HEK293 (cell line): ENCODE measurements around the gene B4GALT2.

Source experiments
- CTCF ChIA-PET: fragments of 350-600 bp; formaldehyde crosslinking; extraction: SDS; loops from one replicate; lab custom pipeline; 2021; ENCODE audit warnings: antibody characterized with exemption; lab: Yijun Ruan, JAX
- POLR2A ChIA-PET: fragments of 300-600 bp; formaldehyde crosslinking; extraction: SDS; loops from one replicate; lab custom pipeline; 2020; ENCODE audit warnings: antibody characterized with exemption, inconsistent platforms; lab: Yijun Ruan, JAX
- H3K27ac ChIP-seq: fragments of 200-500 bp; sonication (Bioruptor generic); 2 replicates; pipeline ENCODE4 v1.5.1; 2014; ENCODE audit warnings: low read depth, low read length, control low read depth, inconsistent platforms; ENCODE audit errors: extremely low read depth
- H3K36me3 ChIP-seq, 2 experiments: fragments of 200-500 bp in 1 of 2; sonication (Bioruptor generic) in 1 of 2; 1 replicate in 1 of 2; 2 replicates in 1 of 2; pipeline ENCODE4 v1.5.1; 2014 to 2017; ENCODE audit warnings: inconsistent platforms in 2 of 2, low read length in 2 of 2; ENCODE audit not compliant: control insufficient read depth in 2 of 2, insufficient read depth in 1 of 2
- H3K4me1 ChIP-seq: fragments of 200-500 bp; sonication (Bioruptor generic); 2 replicates; pipeline ENCODE4 v1.5.1; 2014; ENCODE audit warnings: mild to moderate bottlenecking, low read length, inconsistent platforms; ENCODE audit not compliant: control insufficient read depth, insufficient read depth
- H3K4me3 ChIP-seq: 2 replicates; pipeline ENCODE4 v1.5.1; 2011; ENCODE audit warnings: low read depth, mild to moderate bottlenecking, control low read depth, low read length, moderate library complexity
- H3K9me3 ChIP-seq: fragments of 200-500 bp; sonication (Bioruptor generic); 2 replicates; pipeline ENCODE4 v1.5.1; 2014; ENCODE audit warnings: low read depth, low read length, inconsistent platforms; ENCODE audit not compliant: control insufficient read depth, insufficient read depth
- KLF10 ChIP-seq: fragments of 450-650 bp; IDR thresholded peaks from 2 replicates; pipeline ENCODE4 v1.5.1; 2018; ENCODE audit warnings: missing biosample characterization, mild to moderate bottlenecking, missing genetic modification characterization
- KLF9 ChIP-seq: fragments of 450-650 bp; formaldehyde crosslinking; IDR thresholded peaks from 2 replicates; pipeline ENCODE4 v1.5.1; 2016; ENCODE audit warnings: missing biosample characterization, missing genetic modification characterization, low read depth
- PRDM4 ChIP-seq: fragments of 450-650 bp; formaldehyde crosslinking; IDR thresholded peaks from 2 replicates; pipeline ENCODE4 v1.5.1; 2017; ENCODE audit warnings: missing biosample characterization, missing genetic modification characterization
- SCRT1 ChIP-seq: fragments of 450-650 bp; formaldehyde crosslinking; IDR thresholded peaks from 2 replicates; pipeline ENCODE4 v1.5.1; 2016; ENCODE audit warnings: missing biosample characterization, missing genetic modification characterization, borderline replicate concordance
- TRIM28 ChIP-seq: IDR thresholded peaks from 2 replicates; pipeline ENCODE4 v1.6.1; 2011; ENCODE audit warnings: low read length, control low read depth, borderline replicate concordance
- ZBTB49 ChIP-seq: fragments of 450-650 bp; formaldehyde crosslinking; IDR thresholded peaks from 2 replicates; pipeline ENCODE4 v1.5.1; 2016; ENCODE audit warnings: missing biosample characterization, missing genetic modification characterization, low read depth
- ZFP41 ChIP-seq: fragments of 450-650 bp; formaldehyde crosslinking; IDR thresholded peaks from 2 replicates; pipeline ENCODE4 v1.5.1; 2016; ENCODE audit warnings: missing biosample characterization, missing genetic modification characterization, borderline replicate concordance
- ZNF146 ChIP-seq: fragments of 450-650 bp; formaldehyde crosslinking; IDR thresholded peaks from 2 replicates; pipeline ENCODE4 v1.5.1; 2016; ENCODE audit warnings: missing biosample characterization, missing genetic modification characterization
- ZNF175 ChIP-seq: fragments of 450-650 bp; formaldehyde crosslinking; IDR thresholded peaks from 2 replicates; pipeline ENCODE4 v1.5.1; 2016; ENCODE audit warnings: missing biosample characterization, missing genetic modification characterization
- ZNF2 ChIP-seq: fragments of 450-650 bp; formaldehyde crosslinking; IDR thresholded peaks from 2 replicates; pipeline ENCODE4 v1.5.1; 2016; ENCODE audit warnings: missing biosample characterization, missing genetic modification characterization
- ZNF223 ChIP-seq: fragments of 450-650 bp; formaldehyde crosslinking; IDR thresholded peaks from 2 replicates; pipeline ENCODE4 v1.5.1; 2016; ENCODE audit warnings: missing biosample characterization, missing genetic modification characterization
- ZNF239 ChIP-seq: fragments of 450-650 bp; formaldehyde crosslinking; IDR thresholded peaks from 2 replicates; pipeline ENCODE4 v1.5.1; 2016; ENCODE audit warnings: missing biosample characterization, missing genetic modification characterization
- ZNF341 ChIP-seq: fragments of 450-650 bp; formaldehyde crosslinking; IDR thresholded peaks from 2 replicates; pipeline ENCODE4; 2016; ENCODE audit warnings: low read depth, missing biosample characterization, missing genetic modification characterization
- ZNF366 ChIP-seq: fragments of 450-650 bp; formaldehyde crosslinking; conservative IDR thresholded peaks from 2 replicates; pipeline ENCODE4 v1.5.1; 2016; ENCODE audit warnings: missing biosample characterization, missing genetic modification characterization
- ZNF433 ChIP-seq: fragments of 450-650 bp; formaldehyde crosslinking; IDR thresholded peaks from 2 replicates; pipeline ENCODE4 v1.5.1; 2016; ENCODE audit warnings: missing biosample characterization, missing genetic modification characterization, low read depth
- ZNF560 ChIP-seq: fragments of 450-650 bp; formaldehyde crosslinking; IDR thresholded peaks from 2 replicates; pipeline ENCODE4 v1.5.1; 2017; ENCODE audit warnings: missing biosample characterization, missing genetic modification characterization, borderline replicate concordance
- ZNF596 ChIP-seq: fragments of 450-650 bp; IDR thresholded peaks from 2 replicates; pipeline ENCODE4 v1.5.0; 2018; ENCODE audit warnings: missing biosample characterization, mild to moderate bottlenecking, missing genetic modification characterization, moderate library complexity
- ZNF621 ChIP-seq: fragments of 450-650 bp; formaldehyde crosslinking; IDR thresholded peaks from 2 replicates; pipeline ENCODE4 v1.5.1; 2017; ENCODE audit warnings: missing biosample characterization, missing genetic modification characterization
- ZNF654 ChIP-seq: fragments of 450-650 bp; formaldehyde crosslinking; IDR thresholded peaks from 2 replicates; pipeline ENCODE4 v1.5.1; 2016; ENCODE audit warnings: low read depth, missing biosample characterization, missing genetic modification characterization
- ZSCAN30 ChIP-seq: fragments of 450-650 bp; IDR thresholded peaks from 2 replicates; pipeline ENCODE4 v1.5.1; 2018; ENCODE audit warnings: missing biosample characterization, mild to moderate bottlenecking, missing genetic modification characterization, moderate library complexity
- TF ChIP-seq, protein P1 (sequence below): fragments of 450-650 bp; formaldehyde crosslinking; IDR thresholded peaks from 2 replicates; pipeline ENCODE4 v1.5.1; 2016; ENCODE audit warnings: missing biosample characterization, missing genetic modification characterization, borderline replicate concordance
- TF ChIP-seq, protein P2 (sequence below): fragments of 450-650 bp; formaldehyde crosslinking; IDR thresholded peaks from 2 replicates; pipeline ENCODE4 v1.5.1; 2017; ENCODE audit warnings: missing biosample characterization, missing genetic modification characterization

B4GALT2 gene

GRCh38 chr1:43938383-43938782 lies 40.6 kb upstream of the B4GALT2 start:
- ChIA-PET POLR2A (no interaction called here), CTCF (interaction anchor here (0.6 to 12.4 kb wide), 4 partner anchors 107 to 213 kb away, joined by 3 to 555 read pairs (median 7); no protein-coding TSS in a partner anchor)
- TF ChIP-seq SCRT1 (tag by site-specific recombination) (no peak), ZNF239 (tag by site-specific recombination) (no peak), ZNF621 (no peak), KLF9 (tag by site-specific recombination) (no peak), ZFP41 (tag by site-specific recombination) (no peak), PRDM4 (tag by site-specific recombination) (no peak), TRIM28 (no peak)
- H3K4me1 ChIP-seq, result peaks cover 3% of the 10 kb centered on the region; the same call in 1 of the 2 replicates
- no peak overlapping the region for H3K4me3 ChIP-seq
- no peak overlapping the region for H3K27ac ChIP-seq
- peaks cover 0 to 9% of the 10 kb centered on the region in 2 experiments; a peak in 1 of 3 replicates for H3K36me3 ChIP-seq
- no peaks in the 10 kb centered on the region for H3K9me3 ChIP-seq

DNA sequence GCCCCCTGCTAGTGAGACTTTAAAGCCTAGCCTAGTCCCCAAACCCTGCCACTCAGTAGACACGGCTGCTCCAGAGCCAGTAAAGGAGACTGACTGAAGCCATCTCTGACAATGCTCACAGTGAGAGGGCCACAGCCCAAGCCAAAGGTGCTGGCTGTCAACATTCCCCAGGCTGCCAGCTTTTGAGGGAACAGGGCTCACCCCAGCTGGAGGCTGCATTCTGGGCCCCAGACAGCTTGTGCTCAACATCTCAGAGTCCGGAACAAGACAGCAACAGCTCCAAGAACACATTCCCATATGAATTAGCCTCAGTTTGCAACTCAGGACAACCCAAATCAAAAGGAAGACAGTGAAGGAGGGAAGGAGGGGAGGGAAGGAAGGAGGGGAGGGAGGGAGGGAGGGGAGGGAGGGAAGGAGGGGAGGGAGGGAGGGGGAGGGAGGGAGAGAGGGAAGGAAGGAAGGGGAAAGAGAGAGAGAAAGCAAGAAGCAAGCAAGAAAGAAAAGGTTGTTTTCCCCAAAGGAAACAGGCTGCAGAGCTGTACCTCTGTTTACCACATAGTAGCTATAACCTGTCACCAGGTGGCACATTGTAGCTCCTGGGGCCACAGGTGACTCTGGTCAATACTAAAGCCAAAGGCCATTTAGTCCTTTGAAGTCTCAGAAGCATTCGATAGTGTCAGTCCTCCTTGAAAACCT lies 40.0 kb upstream of the B4GALT2 start:
- Histone ChIP-seq H3K27ac (no peak overlapping the region), H3K4me1 (0 out of 2 replicates have a peak, but pooled peaks cover under 1% of the 10 kb centered on the region), H3K4me3 (no peak overlapping the region), H3K9me3 (no peaks in the 10 kb centered on the region), H3K36me3 (peaks cover 0 to 9% of the 10 kb centered on the region in 2 experiments; a peak in 1 of 3 replicates)
- CTCF ChIA-PET, result interaction anchor here (1.6 to 12.4 kb wide), 3 partner anchors 106 to 175 kb away, joined by 5 to 555 read pairs (median 9); no protein-coding TSS in a partner anchor
- POLR2A ChIA-PET, result interaction anchor here (0.7 kb wide), 1 partner anchor 548 kb away, joined by 5 read pairs; no protein-coding TSS in a partner anchor
- TF ChIP-seq ZNF175 (no peak), ZNF366 (tag by site-specific recombination) (no peak), ZNF341 (no peak), ZBTB49 (tag by site-specific recombination) (no peak), ZNF223 (tag by site-specific recombination) (no peak), ZNF146 (tag by site-specific recombination) (no peak), ZNF433 (tag by site-specific recombination) (no peak), ZSCAN30 (tag by site-specific recombination) (no peak), ZNF560 (tag by site-specific recombination) (no peak), KLF10 (tag by site-specific recombination) (no peak), ZNF2 (tag by site-specific recombination) (no peak), ZNF596 (tag by site-specific recombination) (no peak), ZNF654 (tag by site-specific recombination) (no peak)
- TF ChIP-seq, protein P1, sequence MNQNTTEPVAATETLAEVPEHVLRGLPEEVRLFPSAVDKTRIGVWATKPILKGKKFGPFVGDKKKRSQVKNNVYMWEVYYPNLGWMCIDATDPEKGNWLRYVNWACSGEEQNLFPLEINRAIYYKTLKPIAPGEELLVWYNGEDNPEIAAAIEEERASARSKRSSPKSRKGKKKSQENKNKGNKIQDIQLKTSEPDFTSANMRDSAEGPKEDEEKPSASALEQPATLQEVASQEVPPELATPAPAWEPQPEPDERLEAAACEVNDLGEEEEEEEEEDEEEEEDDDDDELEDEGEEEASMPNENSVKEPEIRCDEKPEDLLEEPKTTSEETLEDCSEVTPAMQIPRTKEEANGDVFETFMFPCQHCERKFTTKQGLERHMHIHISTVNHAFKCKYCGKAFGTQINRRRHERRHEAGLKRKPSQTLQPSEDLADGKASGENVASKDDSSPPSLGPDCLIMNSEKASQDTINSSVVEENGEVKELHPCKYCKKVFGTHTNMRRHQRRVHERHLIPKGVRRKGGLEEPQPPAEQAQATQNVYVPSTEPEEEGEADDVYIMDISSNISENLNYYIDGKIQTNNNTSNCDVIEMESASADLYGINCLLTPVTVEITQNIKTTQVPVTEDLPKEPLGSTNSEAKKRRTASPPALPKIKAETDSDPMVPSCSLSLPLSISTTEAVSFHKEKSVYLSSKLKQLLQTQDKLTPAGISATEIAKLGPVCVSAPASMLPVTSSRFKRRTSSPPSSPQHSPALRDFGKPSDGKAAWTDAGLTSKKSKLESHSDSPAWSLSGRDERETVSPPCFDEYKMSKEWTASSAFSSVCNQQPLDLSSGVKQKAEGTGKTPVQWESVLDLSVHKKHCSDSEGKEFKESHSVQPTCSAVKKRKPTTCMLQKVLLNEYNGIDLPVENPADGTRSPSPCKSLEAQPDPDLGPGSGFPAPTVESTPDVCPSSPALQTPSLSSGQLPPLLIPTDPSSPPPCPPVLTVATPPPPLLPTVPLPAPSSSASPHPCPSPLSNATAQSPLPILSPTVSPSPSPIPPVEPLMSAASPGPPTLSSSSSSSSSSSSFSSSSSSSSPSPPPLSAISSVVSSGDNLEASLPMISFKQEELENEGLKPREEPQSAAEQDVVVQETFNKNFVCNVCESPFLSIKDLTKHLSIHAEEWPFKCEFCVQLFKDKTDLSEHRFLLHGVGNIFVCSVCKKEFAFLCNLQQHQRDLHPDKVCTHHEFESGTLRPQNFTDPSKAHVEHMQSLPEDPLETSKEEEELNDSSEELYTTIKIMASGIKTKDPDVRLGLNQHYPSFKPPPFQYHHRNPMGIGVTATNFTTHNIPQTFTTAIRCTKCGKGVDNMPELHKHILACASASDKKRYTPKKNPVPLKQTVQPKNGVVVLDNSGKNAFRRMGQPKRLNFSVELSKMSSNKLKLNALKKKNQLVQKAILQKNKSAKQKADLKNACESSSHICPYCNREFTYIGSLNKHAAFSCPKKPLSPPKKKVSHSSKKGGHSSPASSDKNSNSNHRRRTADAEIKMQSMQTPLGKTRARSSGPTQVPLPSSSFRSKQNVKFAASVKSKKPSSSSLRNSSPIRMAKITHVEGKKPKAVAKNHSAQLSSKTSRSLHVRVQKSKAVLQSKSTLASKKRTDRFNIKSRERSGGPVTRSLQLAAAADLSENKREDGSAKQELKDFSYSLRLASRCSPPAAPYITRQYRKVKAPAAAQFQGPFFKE (tag by site-specific recombination), result no peak
- TF ChIP-seq, protein P2, sequence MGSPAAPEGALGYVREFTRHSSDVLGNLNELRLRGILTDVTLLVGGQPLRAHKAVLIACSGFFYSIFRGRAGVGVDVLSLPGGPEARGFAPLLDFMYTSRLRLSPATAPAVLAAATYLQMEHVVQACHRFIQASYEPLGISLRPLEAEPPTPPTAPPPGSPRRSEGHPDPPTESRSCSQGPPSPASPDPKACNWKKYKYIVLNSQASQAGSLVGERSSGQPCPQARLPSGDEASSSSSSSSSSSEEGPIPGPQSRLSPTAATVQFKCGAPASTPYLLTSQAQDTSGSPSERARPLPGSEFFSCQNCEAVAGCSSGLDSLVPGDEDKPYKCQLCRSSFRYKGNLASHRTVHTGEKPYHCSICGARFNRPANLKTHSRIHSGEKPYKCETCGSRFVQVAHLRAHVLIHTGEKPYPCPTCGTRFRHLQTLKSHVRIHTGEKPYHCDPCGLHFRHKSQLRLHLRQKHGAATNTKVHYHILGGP, result no peak
